Progenitor cell of endocrine pancreas (in vitro differentiated cells): ENCODE results near the gene FAHD2B. TPM values are rescaled to one million over a fixed set of nuclear protein-coding genes. Genes with fewer than 3 reads are reported as not detected.

ENCODE experiments used
- total RNA-seq: library from RNA; stranded (reverse); gene quantifications from 2 replicates; pipeline ENCODE4 v1.2.1, GENCODE V29; 2021

Gene FAHD2B
- total RNA-seq, 1 donor from 2014 or later: 25.1 TPM

Other genes with a start within 250 kb of the FAHD2B start
- gene ANKRD39, start 236.9 kb downstream of the FAHD2B start, total RNA-seq: 16.1 and 17.4 TPM in 2 replicates
- 74.8 and 75.0 TPM in 2 replicates for gene SEMA4C, start 224.8 kb downstream of the FAHD2B start, total RNA-seq
- gene FAM178B, start 108.3 kb downstream of the FAHD2B start, total RNA-seq: not detected in 2 replicates
- 44.5 and 46.1 TPM in 2 replicates for gene ANKRD36, start 18.3 kb upstream of the FAHD2B start, total RNA-seq